ENCODE measurements around the gene ZSWIM6.

Gene ZSWIM6

GRCh38 chr5:61441742-61442141 lies 109.7 kb downstream of the ZSWIM6 start:
- no peak for DNase-seq (ENCODE audit: low read depth)
- no peak overlapping the region for H3K4me3 ChIP-seq (ENCODE audit: low read length)
- TF ChIP-seq, protein P1, sequence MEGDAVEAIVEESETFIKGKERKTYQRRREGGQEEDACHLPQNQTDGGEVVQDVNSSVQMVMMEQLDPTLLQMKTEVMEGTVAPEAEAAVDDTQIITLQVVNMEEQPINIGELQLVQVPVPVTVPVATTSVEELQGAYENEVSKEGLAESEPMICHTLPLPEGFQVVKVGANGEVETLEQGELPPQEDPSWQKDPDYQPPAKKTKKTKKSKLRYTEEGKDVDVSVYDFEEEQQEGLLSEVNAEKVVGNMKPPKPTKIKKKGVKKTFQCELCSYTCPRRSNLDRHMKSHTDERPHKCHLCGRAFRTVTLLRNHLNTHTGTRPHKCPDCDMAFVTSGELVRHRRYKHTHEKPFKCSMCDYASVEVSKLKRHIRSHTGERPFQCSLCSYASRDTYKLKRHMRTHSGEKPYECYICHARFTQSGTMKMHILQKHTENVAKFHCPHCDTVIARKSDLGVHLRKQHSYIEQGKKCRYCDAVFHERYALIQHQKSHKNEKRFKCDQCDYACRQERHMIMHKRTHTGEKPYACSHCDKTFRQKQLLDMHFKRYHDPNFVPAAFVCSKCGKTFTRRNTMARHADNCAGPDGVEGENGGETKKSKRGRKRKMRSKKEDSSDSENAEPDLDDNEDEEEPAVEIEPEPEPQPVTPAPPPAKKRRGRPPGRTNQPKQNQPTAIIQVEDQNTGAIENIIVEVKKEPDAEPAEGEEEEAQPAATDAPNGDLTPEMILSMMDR (IDR thresholded peaks at IDR 0.05; ENCODE audit: insufficient read depth, low read depth, low read length, missing control alignments) = no peak

DNA sequence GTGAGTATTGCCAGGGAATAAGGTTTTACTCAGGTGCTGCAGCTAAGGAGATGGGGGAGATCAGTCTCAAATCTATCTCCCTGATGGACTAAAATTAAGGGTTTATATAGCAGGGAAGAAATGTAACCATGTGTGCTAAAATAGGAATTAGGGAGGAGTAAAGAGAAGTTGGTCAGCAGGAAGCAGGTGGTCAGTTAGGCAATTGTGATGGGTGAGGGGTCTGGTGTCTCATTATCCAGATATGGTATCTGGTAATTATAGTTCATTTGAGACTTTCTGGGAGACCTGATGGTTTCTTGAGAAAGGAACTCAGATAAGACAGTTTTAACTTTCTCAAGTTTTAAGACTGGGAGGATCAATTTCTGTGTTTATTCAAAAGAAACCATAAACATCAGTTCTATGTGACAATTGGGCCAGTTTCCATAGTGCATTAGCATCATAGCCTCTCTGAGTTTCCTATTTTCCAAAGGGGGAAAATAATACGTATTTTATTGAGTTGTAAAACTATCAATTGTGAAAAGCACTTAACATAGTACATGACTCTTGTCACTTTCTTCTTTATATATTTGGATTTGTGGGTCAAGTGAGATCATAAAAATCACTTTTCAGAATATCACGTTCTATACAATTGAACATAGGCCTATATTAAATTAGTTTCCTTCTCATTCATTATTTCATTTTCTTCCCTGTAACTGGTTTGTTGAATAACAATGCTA lies 115.9 kb downstream of the ZSWIM6 start:
- no peak overlapping the region for H3K4me3 ChIP-seq (ENCODE audit: low read length)
- DNase-seq (ENCODE audit: low read depth) = no peak
- TF ChIP-seq, protein P1 (IDR thresholded peaks at IDR 0.05; ENCODE audit: insufficient read depth, low read depth, low read length, missing control alignments) = no peak

GRCh38 chr5:61449804-61450492 lies 117.9 kb downstream of the ZSWIM6 start:
- DNase-seq (ENCODE audit: low read depth) = peak; percentile 80
- TF ChIP-seq, protein P1 (IDR thresholded peaks at IDR 0.05; ENCODE audit: insufficient read depth, low read depth, low read length, missing control alignments) = no peak
- H3K4me3 ChIP-seq (ENCODE audit: low read length) = no peak overlapping the region

- TF ChIP-seq, protein P1 (IDR thresholded peaks at IDR 0.05; ENCODE audit: insufficient read depth, low read depth, low read length, missing control alignments) = no peak
- H3K4me3 ChIP-seq (ENCODE audit: low read length) = no peak overlapping the region
- DNase-seq (ENCODE audit: low read depth) = peak; percentile 24
Measured at GRCh38 chr5:61450493-61451279, 118.6 kb downstream of the ZSWIM6 start.

DNA sequence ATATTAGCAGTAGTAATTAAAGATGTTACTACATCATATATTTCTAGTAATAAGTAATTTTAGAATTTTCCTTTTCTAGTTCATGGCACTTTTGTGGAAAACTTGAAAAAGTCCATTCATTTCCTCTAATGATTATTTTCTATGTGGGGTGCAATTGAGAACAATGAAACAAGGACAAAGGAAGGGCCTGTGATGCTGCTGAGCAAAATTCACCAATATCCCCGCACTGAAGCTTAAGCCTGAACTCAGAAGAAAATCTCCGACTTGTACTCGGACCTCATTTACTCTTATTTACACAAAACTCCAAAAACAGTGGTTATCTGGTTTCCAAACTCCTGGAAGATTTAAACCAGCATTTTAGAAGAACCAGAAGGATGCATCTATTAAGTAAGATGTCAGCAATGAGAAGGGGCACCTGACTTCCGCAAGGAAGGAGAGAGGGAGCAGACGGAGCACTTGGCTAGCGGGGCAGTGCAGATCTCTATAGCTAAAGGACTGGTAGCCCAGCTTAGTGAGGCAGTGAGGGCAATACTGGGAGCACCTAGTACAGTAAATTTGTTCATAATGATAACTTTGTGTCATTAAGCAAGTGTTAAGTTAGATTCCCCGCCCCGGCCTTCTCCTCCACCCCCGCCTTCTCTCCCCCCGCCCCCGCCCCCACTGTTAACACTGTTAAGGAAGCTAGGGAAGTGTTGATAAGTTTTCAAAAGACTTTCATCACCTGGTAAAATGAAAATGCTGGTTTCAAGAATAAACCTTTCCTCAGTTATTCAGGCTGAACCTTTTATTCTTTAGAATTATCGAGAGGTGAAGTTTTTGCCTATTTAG lies 123.3 kb downstream of the ZSWIM6 start:
- DNase-seq (ENCODE audit: low read depth) = no peak
- TF ChIP-seq, protein P1 (IDR thresholded peaks at IDR 0.05; ENCODE audit: insufficient read depth, low read depth, low read length, missing control alignments) = no peak
- H3K4me3 ChIP-seq (ENCODE audit: low read length) = no peak overlapping the region

DNA sequence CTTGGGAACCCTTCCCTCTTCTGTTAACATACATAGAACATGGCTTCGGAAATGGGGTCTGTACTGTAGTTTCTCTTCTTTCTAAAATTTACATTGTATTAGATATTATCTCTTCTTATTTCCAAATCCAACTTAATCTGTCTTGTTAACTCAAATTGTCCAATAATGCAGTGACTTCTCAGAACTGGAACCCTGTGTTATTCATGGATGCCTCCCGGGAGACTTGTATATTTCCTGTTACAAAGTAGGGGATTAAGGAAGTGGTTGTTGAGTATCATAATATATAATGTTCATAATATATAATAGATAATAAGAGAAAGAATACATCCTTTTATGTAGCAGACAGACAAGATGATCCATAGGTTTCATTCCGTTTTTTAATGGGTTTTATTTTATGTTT lies 128.4 kb downstream of the ZSWIM6 start:
- TF ChIP-seq, protein P1 (IDR thresholded peaks at IDR 0.05; ENCODE audit: insufficient read depth, low read depth, low read length, missing control alignments) = no peak
- no peak overlapping the region for H3K4me3 ChIP-seq (ENCODE audit: low read length)
- no peak for DNase-seq (ENCODE audit: low read depth)
